HT-29 (cell line): ENCODE data around the gene PIK3CA. TPM values are rescaled to one million over a fixed set of nuclear protein-coding genes. Genes with fewer than 3 reads are reported as not detected.

Source experiments
- DNase-seq: peaks from one replicate; pipeline ENCODE4 v3.0.0-alpha.2; 2015; ENCODE audit warnings: low spot score
- total RNA-seq: library from RNA; depleted of rRNA; stranded (reverse); fragments of >200 nt; shearing (Covaris generic); gene quantifications from 2 replicates; pipeline ENCODE4 v1.2.3, GENCODE V29; 2014

Gene PIK3CA
- total RNA-seq, 1 experiment from 2014 or later, result 7.4 TPM

DNA sequence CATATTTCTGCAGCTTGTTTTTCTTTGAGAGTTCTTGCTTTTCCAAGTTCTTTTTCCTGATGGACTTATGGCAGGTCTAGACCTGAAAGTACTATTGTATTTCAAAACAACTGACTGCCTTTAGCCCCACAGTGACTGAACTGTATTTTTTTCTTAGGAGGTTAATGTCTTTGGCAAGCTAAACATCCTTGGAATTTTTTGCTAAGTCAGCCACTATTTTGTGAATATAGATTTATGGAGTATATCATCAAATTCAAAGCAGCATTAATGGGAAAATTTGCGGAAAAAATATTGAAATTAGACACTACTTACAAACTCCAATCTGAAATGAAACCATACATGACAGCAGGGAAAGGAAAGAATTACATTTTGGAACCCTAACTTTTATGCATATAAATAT, 8.6 kb downstream of the PIK3CA start:
- no peak for DNase-seq

DNA sequence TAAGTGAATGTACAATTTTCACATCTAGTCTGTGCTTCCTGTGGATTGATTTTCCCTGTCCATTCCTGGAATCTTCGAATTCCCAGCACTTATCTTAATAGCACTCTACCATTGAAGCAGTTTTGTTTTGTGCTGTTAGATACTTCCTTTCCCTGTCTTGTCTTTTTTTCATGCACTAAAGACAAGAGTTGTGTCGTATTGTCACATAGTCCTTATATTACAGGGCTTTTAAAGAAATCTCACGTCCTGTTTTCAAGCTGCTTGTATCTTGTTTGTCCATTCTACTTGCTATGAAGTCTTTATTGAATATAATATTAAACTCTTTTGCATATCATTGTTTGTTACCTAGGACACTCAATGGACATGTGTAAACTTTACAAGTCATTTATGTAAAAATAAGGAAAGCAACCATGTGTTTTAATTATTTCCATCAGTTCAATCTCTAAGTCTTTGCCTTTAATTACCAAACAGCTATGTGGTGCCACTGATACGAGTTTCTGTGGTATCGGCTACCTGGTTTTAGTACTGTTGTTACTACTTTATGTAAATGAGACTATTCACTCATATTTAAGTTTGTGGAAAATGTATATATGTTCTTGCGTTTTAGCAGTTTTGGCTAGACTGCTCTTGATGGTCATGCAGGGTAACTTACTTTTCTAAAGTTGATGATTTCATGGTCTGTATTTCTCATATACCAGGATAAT, 10.3 kb downstream of the PIK3CA start:
- no peak for DNase-seq

DNA sequence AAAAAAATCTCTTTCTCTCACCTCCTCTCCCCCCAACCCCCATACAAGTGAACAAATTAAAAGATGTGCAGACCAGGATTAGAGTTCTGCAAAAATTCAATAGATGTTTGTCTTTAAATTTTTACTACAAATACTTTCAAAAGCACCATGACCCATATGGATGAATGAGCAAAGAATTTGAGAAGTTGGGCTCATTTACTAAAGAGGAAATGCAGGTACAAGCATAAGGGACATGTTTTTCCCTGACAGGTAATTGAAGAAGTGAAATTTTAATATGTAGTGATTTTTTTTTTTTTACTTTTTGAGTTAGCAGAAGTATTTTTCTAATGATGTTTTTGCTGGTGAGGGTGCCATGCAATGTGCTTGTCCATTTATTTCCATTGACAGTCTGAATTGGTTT, 15.3 kb downstream of the PIK3CA start:
- no peak for DNase-seq

DNA sequence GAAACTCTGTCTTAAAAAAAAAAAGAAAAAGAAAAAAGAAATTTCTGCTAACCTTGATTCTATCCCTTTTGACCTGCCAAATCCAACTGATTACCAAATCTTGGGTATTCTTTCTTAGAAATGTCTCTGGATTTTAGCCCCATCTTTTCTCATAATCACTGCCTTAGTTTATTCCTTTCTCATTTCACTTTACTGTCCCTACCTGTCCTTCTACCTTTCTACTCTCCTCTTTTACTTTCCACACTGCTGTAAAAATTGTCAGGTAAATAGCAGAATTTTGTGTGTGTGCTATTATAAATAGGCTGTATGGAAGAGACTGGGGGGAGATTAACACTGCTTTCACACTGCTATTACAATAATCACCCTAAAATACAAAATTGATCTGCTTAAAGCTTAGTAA, 16.7 kb downstream of the PIK3CA start:
- DNase-seq, result no peak

DNA sequence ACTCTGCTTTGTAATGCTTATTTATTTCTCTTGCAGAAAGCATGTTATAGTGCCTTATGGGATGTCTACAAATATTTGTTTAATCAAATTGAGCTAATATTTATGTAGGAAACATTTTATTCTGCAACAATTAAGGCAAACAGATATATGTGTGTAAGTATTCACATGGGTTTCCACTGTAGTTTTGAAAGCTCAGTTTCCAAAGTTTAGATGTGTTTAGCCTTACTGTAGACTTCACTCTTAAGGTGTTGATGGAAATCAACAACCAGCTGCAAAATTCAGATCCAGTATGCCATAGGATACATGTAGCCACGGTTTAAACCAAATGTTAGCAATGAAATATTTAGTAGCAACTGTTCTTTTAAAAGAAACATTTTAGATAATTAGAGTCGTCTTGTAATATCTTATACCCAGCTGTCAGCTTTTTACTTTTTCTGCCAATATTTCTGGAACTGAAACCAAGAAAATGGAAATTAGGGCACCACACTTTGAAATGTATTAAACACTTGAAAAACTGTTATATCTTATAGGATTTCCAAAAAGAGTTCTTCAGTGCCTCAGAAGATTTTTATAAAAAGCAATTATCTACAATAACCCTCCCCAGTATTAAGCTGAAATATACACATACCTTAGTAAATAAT, 18.5 kb downstream of the PIK3CA start:
- DNase-seq, result no peak

DNA sequence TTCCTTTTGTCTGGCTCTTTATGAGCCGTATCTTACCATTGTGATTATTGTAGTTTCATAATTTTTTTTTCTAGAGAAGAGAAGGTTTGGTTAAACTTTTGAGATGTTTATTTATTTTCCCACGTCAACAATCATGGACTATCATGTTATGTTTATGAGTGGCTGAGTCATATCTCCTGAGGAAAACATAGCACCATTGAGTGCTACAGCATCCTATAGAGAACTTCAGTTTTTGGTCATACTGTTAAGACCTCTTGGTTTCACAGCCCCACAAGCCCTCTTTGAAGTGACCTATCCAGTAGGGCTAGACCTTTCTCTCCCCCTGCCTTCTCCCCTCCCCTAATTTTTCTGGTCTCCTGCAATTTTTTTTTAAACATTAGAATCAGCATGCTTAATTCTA, 20.8 kb downstream of the PIK3CA start:
- no peak for DNase-seq

DNA sequence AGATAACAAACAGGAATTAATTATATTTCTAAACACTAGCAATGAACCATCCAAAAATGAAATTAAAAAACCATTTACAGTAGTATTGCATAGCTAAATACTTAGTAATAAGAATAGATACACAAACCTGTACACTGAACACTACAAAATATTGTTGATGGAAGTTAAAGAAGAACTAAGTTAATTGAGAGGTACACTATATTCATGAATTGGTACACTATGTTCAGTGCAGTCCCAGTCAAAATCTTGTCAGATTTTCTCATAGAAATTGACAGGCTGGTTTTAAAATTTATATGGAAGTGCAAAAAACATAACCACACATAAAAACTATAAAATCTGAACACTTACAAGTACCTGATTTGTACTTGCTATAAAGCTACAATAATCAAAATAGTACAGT, 24.4 kb downstream of the PIK3CA start:
- no peak for DNase-seq

DNA sequence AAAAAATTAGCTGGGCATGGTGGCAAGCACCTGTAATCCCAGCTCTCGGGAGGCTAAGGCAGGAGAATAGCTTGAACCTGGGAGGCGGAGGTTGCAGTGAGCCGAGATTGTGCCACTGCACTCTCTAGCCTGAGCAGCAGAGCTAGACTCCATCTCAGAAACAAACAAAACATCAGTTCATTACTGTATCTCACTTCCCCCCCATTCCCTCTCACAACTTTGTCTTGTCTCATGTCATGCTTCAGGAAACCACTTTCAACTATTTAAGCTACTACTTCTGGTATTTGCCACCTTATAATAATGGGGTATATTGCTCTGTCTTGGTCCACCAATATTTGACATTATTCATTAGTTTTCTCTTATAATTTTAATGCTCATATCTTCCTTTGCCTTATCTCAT, 26.2 kb downstream of the PIK3CA start:
- DNase-seq, result no peak

DNA sequence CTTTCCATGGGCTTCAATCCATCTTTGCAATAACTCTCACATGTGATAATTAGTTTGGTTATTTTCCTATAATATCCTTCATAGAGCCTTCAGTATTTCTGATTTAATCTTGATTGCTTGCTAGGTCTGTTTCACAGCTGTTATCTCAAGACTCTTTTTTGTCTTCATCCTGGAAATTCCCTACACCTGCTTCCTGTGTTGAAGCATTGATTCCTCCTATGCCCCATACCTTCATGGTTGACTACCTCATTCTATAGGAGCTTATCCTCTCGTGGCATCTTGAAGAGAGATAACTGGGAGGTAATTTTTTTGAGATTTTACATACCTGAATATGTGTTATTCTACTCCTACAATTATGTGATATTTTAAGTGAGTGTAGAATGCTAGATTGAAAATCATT, 26.7 kb downstream of the PIK3CA start:
- no peak for DNase-seq

DNA sequence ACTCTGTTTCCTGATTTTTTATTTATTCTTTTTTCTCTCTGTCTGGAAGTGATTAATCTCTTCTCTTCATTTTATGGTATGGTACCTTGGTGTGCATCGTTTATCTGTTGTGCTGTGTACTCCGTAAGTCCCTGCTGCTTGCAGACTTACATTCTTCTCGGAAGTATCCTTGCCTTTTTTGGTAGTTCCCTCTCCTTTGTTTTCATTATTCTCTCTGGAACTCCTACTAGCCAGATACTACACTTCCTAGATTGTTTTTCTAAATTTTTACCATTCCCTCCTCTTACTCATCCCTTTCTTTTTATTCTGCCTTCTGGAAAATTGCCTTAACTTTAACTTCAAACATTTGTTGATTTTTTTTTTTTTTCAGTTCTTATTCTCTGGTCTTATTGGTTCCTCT, 27.2 kb downstream of the PIK3CA start:
- no peak for DNase-seq

DNA sequence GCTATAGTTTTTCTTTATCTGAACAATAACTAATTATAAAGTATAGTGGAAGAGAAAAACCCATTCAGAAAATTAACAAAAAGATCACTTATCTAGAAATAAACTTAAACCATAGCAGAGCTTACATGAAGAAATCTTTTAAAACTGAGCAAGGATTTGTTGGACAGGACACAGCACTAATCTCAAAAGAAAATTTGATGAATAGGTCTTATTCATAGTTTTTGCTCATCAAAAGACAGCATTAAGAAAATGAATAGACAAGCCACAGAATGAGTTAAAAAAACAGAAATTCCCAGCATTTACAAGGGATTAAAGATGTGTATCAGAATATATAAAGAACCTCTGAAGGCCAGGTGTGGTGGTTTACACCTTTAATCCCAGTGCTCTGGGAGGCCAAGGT, 29.5 kb downstream of the PIK3CA start:
- DNase-seq, result no peak

DNA sequence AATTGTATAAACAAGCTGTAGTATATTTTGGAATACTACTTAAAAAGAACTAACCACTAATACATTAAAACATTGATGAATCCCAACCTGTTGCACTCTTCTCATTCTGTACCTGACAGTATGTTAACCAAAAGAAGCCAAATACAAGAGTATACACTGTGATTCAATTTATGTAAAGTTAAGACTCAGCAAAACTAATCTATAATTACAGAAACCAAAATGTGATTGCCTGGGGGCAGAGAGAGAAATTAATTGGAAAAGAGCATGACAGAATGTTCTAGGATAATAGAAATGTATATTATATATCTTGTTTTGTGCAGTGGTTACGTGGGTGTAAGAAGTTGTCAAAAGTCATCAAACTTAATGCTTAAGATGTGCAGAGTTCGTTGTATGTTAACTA, 31.1 kb downstream of the PIK3CA start:
- DNase-seq, result no peak

DNA sequence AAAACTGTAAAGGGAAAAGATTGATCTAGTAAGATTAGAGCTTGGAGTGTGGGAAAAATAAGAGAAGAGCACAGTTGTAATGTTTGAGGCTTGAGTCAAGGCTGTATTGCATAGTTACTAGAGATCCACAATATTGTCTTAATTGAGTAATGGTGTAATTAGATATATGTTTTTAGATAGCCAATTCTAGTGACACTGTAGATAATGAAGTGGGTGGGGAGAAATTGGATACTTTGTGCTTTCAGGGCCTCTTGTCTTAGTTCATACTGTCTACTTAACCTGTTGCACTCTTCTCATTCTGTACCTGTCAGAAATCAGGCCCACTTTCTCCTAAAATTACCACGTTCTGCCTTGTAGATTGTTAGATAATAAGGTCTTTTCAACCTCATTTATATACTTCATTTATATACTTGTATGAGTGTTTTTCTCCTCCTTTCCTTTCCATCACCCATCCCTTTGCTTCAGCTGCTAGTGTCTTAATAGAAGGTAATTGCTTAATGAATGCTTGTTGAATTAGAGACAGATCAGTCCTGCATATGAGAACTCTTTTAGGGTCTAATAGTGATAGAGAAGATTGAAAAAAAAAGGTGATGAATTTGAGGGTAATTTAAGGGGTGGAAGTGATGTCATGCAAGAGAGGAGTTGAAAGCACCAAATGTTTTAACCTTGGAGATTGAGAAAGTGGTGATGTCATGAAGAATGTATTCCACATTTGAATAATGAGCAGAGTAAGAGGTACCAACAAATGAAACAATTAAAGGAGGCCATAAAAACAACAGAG, 32.0 kb downstream of the PIK3CA start:
- DNase-seq, result no peak

DNA sequence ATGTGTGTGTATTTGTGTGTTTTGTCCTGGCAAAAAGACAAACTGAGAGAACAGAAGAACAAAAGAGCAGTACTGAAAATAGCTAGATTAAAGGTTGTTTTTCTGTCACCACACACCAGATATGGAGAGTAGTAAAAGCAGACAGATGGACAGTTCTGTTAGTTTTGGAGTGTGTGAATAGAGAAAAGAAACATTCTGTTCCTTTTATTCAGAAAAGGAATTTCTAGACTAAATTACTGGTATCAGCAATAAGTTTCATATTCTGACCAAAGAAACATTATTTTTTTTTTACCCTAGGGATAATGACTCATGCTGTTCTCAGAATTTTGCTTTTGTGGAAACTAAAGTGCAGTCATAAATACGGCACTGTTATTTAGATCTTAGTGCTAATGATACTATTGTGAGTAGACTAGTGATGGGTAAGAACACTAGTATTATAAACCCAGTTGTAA, 32.9 kb downstream of the PIK3CA start:
- DNase-seq, result no peak

DNA sequence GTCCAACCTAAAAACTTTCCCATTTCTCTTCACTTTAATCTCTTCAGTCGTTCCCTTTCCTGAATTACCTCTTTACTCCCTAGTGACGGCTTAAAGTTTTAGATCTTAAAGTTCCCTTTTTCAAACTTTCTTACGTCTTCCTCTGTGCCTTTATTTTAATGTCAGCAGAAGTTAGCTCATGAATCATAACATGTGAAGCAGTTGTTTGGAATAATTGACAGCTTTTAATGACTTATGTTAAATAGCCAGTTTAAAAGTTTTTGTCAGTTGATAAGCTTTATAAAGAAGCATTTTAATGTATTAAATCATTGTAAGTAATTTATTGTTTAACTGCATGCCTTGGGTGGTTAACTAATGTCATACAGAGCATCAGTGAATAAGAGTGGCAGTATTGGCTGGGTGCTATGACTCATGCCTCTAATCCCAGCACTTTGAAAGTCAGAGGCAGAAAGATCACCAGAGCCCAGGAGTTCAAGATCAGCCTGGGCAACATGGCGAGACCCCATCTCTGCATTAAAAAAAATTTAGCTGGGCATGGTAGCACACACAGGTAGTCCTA, 33.9 kb downstream of the PIK3CA start:
- DNase-seq, result no peak

DNA sequence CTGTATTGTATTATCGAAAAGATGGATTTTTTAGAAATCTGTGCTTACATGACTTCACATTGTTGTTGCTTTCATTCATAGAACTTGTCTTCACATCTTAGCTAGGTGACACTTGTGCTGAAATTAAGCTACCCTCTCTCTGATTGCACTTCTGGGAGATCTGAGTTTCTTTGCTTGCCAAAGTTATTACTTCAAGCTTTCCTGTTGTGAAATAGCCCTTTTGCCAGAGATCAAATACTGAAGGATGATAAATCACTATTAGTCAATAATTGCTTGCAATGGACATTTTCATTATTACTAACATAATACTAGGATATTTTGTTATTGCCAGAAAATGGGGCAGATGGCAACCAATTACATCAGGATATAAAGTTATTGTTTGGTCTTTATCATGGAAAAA, 34.7 kb downstream of the PIK3CA start:
- DNase-seq, result no peak

DNA sequence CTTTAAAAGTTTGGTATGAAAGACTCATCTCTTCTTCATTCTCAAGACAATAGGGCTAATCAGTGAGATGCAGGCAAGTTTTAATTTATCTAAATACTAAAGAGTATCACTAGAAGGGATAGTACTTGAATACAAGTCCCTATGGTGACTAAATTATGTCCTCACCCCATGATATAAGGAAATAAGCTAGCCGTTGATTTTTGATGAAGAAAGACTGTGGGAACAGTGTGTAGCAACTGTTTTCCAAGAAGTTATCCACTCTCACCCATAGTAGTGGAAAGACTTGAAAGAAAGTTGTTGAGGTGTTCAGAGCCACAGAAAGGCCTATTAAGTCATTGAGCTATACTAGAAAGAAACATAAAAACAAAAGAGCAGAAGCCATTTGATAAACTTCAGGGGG, 36.7 kb downstream of the PIK3CA start:
- no peak for DNase-seq

DNA sequence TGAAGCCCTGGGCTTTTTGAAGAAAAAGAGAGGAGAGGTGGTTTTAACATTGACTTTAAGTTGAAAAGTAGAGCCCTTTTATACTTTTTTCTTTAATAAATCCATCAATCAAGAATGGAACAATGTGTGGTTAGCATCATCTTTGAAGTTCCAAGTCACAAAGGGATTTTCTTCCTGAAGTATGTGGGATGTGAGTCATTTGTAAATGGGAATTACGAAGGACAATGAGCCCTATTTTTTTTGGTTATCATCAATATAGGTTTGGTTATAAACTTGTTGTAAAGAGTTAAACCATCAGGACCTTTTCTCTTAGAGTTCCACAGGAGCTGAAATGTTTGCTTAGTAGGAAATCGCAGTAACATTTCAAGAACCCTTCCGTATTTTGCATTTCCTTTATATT, 38.3 kb downstream of the PIK3CA start:
- DNase-seq, result no peak

DNA sequence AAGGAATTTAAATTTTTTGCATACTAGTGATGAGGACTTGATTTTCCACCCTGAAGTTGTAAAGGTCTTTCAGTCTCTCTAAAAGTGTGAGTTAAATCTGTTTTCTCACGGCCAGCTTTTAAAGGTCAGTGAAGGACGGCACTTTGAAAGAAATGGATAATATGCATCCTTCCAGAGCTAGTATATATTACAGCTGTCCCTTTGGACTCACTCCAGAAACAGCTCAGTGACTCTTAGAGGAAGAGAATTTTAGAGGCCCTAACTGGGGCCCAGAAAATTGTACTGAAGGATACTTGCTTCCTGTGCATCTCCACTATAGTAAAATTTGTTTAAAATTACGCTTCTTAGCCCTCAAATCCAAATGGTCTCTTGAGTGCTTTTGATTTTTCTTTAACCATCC, 41.6 kb downstream of the PIK3CA start:
- DNase-seq, result no peak

DNA sequence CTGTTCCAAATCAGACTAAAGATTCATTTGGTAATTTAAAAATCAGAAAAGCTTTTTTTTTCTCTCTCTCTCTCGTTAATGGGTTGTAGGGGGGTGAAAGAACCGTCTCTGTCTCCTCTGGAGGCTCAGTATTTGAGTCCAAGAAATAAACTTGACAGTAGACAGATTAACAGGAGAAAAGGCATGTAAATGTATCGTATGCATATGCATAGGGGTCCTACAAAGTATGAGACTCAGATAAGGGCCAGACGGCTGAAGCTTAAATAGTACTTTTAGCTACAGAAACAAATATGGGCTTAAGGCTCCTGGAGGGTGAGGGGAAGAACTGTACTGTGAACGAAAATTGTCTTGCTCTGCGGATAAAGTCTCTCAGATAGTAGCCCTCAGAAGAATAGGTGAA, 42.4 kb downstream of the PIK3CA start:
- no peak for DNase-seq

DNA sequence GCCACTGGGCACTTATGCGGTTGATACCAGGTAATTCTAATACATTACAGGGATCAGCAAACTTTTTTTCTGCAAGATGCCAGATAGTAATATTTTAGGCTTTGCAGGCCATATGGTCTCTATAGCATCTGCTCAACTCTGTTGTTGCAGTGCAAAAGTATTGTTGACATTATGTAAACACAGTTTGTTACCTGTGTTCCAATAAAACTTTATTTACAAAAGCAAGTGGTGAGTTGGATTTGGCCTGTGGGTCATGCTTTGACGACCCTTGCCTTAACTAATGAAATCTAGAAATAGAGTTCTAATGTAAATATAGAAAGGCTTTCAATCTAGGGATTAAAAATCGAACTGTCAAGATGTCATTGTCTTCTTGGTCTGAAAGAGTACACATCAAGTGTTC, 44.4 kb downstream of the PIK3CA start:
- no peak for DNase-seq

DNA sequence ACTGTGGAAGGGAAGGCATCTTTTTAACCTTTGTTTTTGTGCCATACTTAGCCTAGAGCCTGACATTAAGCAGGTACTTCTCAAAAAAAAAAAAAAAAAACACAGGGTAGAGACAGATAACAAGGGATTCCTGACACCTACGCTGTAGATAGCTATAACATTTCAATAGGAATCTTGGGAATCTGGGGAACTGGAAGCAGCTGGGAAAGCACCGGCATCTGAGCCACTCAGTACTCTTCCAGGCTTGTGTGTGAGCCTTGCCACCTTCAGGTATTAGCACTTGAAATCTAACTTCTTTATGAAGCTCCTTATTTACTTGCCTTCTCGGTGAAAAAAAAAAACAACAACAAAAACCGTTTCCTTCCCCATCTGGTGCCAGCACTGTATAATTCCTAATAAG, 46.8 kb downstream of the PIK3CA start:
- no peak for DNase-seq

DNA sequence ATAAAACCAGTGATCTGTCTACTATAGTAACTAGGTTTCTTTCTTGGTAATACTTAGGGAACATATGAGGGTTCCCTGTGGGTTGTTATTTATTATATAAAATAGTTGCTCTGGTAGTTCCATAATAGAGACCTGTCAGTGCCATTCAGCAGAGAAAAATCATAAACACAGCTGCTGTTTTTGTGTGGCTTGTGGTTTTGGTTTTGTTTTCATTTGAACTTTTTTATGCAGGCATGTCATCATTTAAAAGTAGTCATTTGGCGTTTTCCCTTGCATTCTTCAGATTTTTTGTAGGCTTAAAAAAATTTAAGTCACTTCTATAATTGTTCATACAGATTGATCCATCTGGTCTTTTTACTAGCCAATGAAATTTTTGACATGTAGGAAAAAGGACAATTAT, 47.9 kb downstream of the PIK3CA start:
- DNase-seq, result no peak
